SK-N-DZ (cell line): ENCODE measurements around the gene DYSF.

Source experiments
- DNase-seq: peaks from one replicate; pipeline ENCODE4 v3.0.0-alpha.2; 2015; ENCODE audit warnings: low spot score

The DYSF gene

GRCh38 chr2:71456617-71457016 lies 3.3 kb downstream of the DYSF start:
- no peak for DNase-seq

- DNase-seq, result no peak
Measured at GRCh38 chr2:71457123-71457915, 4.0 kb downstream of the DYSF start.

GRCh38 chr2:71457923-71458322 lies 4.6 kb downstream of the DYSF start:
- no peak for DNase-seq

- no peak for DNase-seq
Measured at GRCh38 chr2:71458413-71459083, 5.2 kb downstream of the DYSF start.

- DNase-seq, result no peak
Measured at GRCh38 chr2:71459084-71459431, 5.7 kb downstream of the DYSF start.

- no peak for DNase-seq
Measured at GRCh38 chr2:71460056-71460455, 6.7 kb downstream of the DYSF start.

- no peak for DNase-seq
Measured at GRCh38 chr2:71460595-71461303, 7.4 kb downstream of the DYSF start.

GRCh38 chr2:71461304-71461671 lies 7.9 kb downstream of the DYSF start:
- no peak for DNase-seq

GRCh38 chr2:71462056-71462605 lies 8.8 kb downstream of the DYSF start:
- DNase-seq, result no peak

GRCh38 chr2:71462641-71463341 lies 9.4 kb downstream of the DYSF start:
- DNase-seq, result no peak

- no peak for DNase-seq
Measured at GRCh38 chr2:71463342-71463654, 9.9 kb downstream of the DYSF start.

- DNase-seq, result no peak
Measured at GRCh38 chr2:71464389-71464788, 11.0 kb downstream of the DYSF start.

- no peak for DNase-seq
Measured at GRCh38 chr2:71465356-71465755, 12.0 kb downstream of the DYSF start.

- no peak for DNase-seq
Measured at GRCh38 chr2:71465961-71466300, 12.6 kb downstream of the DYSF start.

GRCh38 chr2:71466301-71467179 lies 13.2 kb downstream of the DYSF start:
- DNase-seq, result peak; percentile 41

GRCh38 chr2:71467180-71467815 lies 13.9 kb downstream of the DYSF start:
- DNase-seq, result no peak

- DNase-seq, result no peak
Measured at GRCh38 chr2:71468279-71469015, 15.1 kb downstream of the DYSF start.

GRCh38 chr2:71469403-71470398 lies 16.3 kb downstream of the DYSF start:
- DNase-seq, result no peak

- DNase-seq, result no peak
Measured at GRCh38 chr2:71471276-71471675, 17.9 kb downstream of the DYSF start.
